ENCODE data around the gene EPB41L4A. TPM values are rescaled to one million over a fixed set of nuclear protein-coding genes. Genes with fewer than 3 reads are reported as not detected.
"Not testable (repeated sequence)": the region's sequence is repeated elsewhere in the genome, so short reads cannot be mapped to it uniquely, and the experiment has no call there.

EPB41L4A gene
- polyA plus RNA-seq, 3 donors: 21.0 to 26.2 (median 21.8) TPM

GRCh38 chr5:112411903-112412302 lies 7.2 kb downstream of the EPB41L4A start:
- no peak for DNase-seq (ENCODE audit: extremely low read depth in 1 of 11, low read depth in 9 of 11, low spot score in 4 of 11)

- DNase-seq (ENCODE audit: extremely low read depth in 1 of 11, low read depth in 9 of 11, low spot score in 4 of 11): no peak
These were observed 11.4 kb downstream of the EPB41L4A start for GRCh38 chr5:112407666-112408065.

GRCh38 chr5:112407240-112407639 lies 11.8 kb downstream of the EPB41L4A start:
- DNase-seq (ENCODE audit: extremely low read depth in 1 of 11, low read depth in 9 of 11, low spot score in 4 of 11): no peak

- no peak for DNase-seq (ENCODE audit: extremely low read depth in 1 of 11, low read depth in 9 of 11, low spot score in 4 of 11)
These were observed 16.0 kb downstream of the EPB41L4A start for GRCh38 chr5:112403069-112403468.

GRCh38 chr5:112401924-112402323 lies 17.2 kb downstream of the EPB41L4A start:
- no peak for DNase-seq (ENCODE audit: extremely low read depth in 1 of 11, low read depth in 9 of 11, low spot score in 4 of 11)

- DNase-seq (ENCODE audit: extremely low read depth in 1 of 11, low read depth in 9 of 11, low spot score in 4 of 11): no peak
These were observed 21.4 kb downstream of the EPB41L4A start for GRCh38 chr5:112397690-112398089.

- no peak for DNase-seq (ENCODE audit: extremely low read depth in 1 of 11, low read depth in 9 of 11, low spot score in 4 of 11)
These were observed 22.6 kb downstream of the EPB41L4A start for GRCh38 chr5:112396430-112396829.

- not testable (repeated sequence) for DNase-seq (ENCODE audit: extremely low read depth in 1 of 11, low read depth in 9 of 11, low spot score in 4 of 11)
These were observed 23.8 kb downstream of the EPB41L4A start for GRCh38 chr5:112395299-112395698.

- no peak for DNase-seq (ENCODE audit: extremely low read depth in 1 of 11, low read depth in 9 of 11, low spot score in 4 of 11)
These were observed 28.8 kb downstream of the EPB41L4A start for GRCh38 chr5:112390327-112390726.

- DNase-seq (ENCODE audit: extremely low read depth in 1 of 11, low read depth in 9 of 11, low spot score in 4 of 11): no peak
These were observed 30.3 kb downstream of the EPB41L4A start for GRCh38 chr5:112388739-112389138.

- no peak for DNase-seq (ENCODE audit: extremely low read depth in 1 of 11, low read depth in 9 of 11, low spot score in 4 of 11)
These were observed 31.0 kb downstream of the EPB41L4A start for GRCh38 chr5:112388074-112388473.

- no peak for DNase-seq (ENCODE audit: extremely low read depth in 1 of 11, low read depth in 9 of 11, low spot score in 4 of 11)
These were observed 32.3 kb downstream of the EPB41L4A start for GRCh38 chr5:112386766-112387165.

- DNase-seq (ENCODE audit: extremely low read depth in 1 of 11, low read depth in 9 of 11, low spot score in 4 of 11): no peak
These were observed 33.1 kb downstream of the EPB41L4A start for GRCh38 chr5:112385969-112386368.

GRCh38 chr5:112385566-112385965 lies 33.5 kb downstream of the EPB41L4A start:
- no peak for DNase-seq (ENCODE audit: extremely low read depth in 1 of 11, low read depth in 9 of 11, low spot score in 4 of 11)

GRCh38 chr5:112384523-112384922 lies 34.6 kb downstream of the EPB41L4A start:
- no peak for DNase-seq (ENCODE audit: extremely low read depth in 1 of 11, low read depth in 9 of 11, low spot score in 4 of 11)

GRCh38 chr5:112382886-112383285 lies 36.2 kb downstream of the EPB41L4A start:
- peak in 2 of 11 donors; percentile 24 to 33 for DNase-seq (ENCODE audit: extremely low read depth in 1 of 11, low read depth in 9 of 11, low spot score in 4 of 11)

- DNase-seq (ENCODE audit: extremely low read depth in 1 of 11, low read depth in 9 of 11, low spot score in 4 of 11): no peak
These were observed 37.6 kb downstream of the EPB41L4A start for GRCh38 chr5:112381521-112381920.

GRCh38 chr5:112379542-112380325 lies 39.3 kb downstream of the EPB41L4A start:
- DNase-seq (ENCODE audit: extremely low read depth in 1 of 11, low read depth in 9 of 11, low spot score in 4 of 11): no peak

GRCh38 chr5:112374818-112375217 lies 44.3 kb downstream of the EPB41L4A start:
- no peak for DNase-seq (ENCODE audit: extremely low read depth in 1 of 11, low read depth in 9 of 11, low spot score in 4 of 11)

GRCh38 chr5:112374356-112374755 lies 44.7 kb downstream of the EPB41L4A start:
- no peak for DNase-seq (ENCODE audit: extremely low read depth in 1 of 11, low read depth in 9 of 11, low spot score in 4 of 11)

GRCh38 chr5:112373885-112374284 lies 45.2 kb downstream of the EPB41L4A start:
- no peak for DNase-seq (ENCODE audit: extremely low read depth in 1 of 11, low read depth in 9 of 11, low spot score in 4 of 11)

All from renal cortex interstitium (tissue), 11 donors.